ENCODE data around the gene APP.
"Not testable (repeated sequence)": the region's sequence is repeated elsewhere in the genome, so short reads cannot be mapped to it uniquely, and the experiment has no call there.

Gene APP

DNA sequence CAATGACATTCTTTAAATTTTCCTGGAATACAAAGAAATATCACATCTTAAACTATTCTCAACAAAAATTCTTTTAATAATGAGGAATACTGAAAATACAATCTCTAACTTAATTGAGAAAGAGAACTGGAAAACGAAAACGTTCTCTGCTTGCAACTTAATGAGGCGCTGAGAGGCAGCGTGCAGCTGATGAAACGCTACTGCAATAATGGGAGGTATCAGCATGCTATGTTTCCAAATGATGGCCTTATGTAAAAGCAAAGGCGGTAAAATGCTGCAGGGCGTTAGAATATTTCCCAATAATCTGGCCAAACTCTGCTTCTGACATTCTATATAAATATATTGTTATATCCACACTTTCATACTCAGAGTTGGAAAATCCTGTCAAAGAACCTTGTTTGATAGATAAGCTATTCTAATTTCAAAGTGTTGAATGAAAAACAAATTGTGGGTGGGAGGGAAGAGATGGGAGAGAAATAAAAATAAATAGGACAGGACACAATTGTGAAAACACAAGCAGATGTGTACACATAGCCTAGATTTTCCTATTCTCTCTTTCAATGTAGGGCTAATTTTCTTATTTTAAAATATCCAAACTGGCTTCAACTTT is 70.9 kb downstream of the APP start:
- no peak for DNase-seq (ENCODE audit: low read depth, low spot score)

GRCh38 chr21:26098772-26099397 is 71.7 kb downstream of the APP start:
- no peak for DNase-seq (ENCODE audit: low read depth, low spot score)

DNA sequence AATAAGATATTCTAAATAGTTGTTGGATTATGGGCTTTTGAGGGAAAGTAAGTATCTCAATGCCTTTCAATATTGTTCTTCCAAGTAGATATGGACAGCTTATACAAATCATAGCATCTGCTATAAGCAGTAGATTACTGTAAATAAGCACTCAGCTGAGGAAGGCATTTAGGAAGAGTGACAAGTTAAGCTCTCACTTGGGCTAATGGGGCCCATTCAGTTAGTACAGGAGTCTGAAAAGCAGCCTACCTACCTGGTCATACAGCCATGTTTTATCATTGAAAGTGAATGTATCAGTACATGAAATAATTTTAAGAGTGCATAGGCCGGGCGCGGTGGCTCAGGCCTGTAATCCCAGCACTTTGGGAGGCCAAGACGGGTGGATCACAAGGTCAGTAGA is 73.1 kb downstream of the APP start:
- no peak for DNase-seq (ENCODE audit: low read depth, low spot score)

GRCh38 chr21:26096494-26097371 is 73.8 kb downstream of the APP start:
- no peak for DNase-seq (ENCODE audit: low read depth, low spot score)

- DNase-seq (ENCODE audit: low read depth, low spot score), result no peak
Observed at GRCh38 chr21:26095131-26095530, 75.4 kb downstream of the APP start.

DNA sequence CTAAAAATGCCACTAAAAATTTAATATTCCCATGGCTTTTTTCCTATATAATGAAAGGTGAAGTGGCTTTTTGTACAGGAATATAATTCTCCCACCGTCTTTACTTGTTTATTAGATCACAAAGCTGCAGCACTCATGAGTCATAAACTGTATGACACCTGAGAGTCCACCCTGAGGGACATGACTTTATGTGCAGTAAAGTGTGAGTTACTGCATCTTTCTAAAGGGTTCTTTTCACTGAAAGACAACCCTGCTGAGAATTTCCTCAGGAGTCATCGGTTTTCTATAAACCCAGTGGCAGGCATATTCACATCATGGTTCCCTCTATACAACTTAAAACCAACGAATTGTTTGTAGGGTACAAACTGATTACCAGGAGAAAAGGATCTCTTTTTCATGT is 77.4 kb downstream of the APP start:
- no peak for DNase-seq (ENCODE audit: low read depth, low spot score)

GRCh38 chr21:26091480-26092018 is 79.0 kb downstream of the APP start:
- DNase-seq (ENCODE audit: low read depth, low spot score), result no peak

DNA sequence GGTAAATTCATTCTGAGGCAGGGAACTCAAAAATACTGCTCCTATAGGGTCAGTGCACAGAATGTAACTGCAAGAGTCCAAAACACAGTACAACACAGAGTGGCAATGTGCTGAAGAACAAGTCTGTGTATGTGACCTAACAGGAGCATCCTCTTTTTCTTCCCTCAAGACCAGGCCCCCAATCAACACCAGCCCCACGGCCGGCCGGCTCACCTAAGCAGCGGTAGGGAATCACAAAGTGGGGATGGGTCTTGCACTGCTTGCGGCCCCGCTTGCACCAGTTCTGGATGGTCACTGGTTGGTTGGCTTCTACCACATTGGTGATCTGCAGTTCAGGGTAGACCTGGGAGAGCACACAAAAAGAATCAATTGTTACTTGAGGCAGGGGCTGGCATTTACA is 80.8 kb downstream of the APP start:
- DNase-seq (ENCODE audit: low read depth, low spot score), result no peak

DNA sequence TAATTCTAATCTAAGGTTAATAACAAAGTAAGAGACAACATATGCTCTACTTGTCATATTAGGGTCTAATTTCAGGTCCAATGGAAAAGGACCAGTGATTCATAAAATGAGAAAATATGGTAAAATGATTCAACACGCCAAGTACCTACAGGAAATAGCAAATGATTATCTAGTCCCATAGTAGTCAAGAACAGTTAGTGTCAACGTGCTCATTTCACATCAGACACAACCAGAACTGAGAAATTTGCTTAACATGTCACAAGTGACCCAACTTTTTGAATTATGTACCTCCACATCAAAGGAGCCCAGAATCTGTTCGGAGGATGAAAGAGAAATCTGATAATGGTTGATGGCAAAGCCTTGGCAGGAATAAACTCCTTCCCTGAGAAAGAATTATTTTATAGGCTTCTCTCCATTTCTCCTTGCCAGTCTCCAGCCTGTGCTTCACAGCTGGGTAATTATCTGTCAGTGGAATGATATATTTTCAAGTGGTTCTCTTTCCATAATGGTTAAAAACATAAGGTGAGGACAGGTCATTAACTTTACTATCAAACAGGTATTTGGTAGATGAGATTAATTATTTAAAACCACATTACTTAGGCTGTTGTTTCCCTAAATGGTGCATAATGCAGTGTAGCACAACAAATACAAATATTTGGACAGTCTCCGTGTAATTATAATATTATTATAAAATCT is 83.2 kb downstream of the APP start:
- no peak for DNase-seq (ENCODE audit: low read depth, low spot score)

DNA sequence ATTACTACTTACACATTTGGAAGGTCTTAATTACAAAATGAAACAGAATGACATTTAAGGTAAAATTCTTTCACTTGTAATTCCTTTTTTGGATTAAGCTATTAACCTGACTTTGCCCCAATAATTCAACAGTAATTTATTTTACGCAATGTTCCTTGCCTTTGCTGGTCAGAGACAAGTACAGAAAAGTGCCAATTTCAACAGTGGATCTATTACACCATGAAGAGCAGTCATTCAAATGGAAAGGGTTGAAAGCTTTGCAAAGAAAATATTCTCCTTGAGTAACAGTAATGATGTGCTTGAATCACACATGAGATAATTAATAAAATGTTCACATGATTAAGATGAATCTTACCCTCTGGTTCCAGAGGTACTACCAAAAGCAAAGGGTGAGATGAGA is 84.7 kb downstream of the APP start:
- DNase-seq (ENCODE audit: low read depth, low spot score), result no peak

GRCh38 chr21:26085127-26085526 is 85.4 kb downstream of the APP start:
- DNase-seq (ENCODE audit: low read depth, low spot score), result no peak

GRCh38 chr21:26082549-26082948 is 88.0 kb downstream of the APP start:
- no peak for DNase-seq (ENCODE audit: low read depth, low spot score)

GRCh38 chr21:26081175-26081760 is 89.3 kb downstream of the APP start:
- DNase-seq (ENCODE audit: low read depth, low spot score), result not testable (repeated sequence)

DNA sequence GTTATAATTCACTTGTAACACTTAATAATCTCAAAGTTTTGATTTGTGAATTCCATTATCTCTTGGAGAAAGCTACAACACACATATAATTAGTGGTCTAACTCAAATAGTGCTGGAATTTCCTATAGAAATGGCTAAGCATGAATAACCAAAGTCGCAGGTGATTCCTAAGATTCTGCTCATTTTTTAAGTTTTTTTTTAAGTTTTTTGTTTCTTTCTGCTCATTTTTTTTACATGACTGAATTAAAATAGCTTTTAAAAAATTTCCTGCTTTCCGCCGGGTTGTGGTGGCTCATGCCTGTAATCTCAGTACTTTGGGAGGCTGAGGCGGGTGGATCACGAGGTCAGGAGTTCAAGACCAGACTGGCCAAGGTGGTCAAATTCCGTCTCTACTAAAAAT is 90.4 kb downstream of the APP start:
- no peak for DNase-seq (ENCODE audit: low read depth, low spot score)

- DNase-seq (ENCODE audit: low read depth, low spot score), result no peak
Observed at GRCh38 chr21:26079366-26079765, 91.2 kb downstream of the APP start.

GRCh38 chr21:26077521-26077920 is 93.0 kb downstream of the APP start:
- no peak for DNase-seq (ENCODE audit: low read depth, low spot score)

DNA sequence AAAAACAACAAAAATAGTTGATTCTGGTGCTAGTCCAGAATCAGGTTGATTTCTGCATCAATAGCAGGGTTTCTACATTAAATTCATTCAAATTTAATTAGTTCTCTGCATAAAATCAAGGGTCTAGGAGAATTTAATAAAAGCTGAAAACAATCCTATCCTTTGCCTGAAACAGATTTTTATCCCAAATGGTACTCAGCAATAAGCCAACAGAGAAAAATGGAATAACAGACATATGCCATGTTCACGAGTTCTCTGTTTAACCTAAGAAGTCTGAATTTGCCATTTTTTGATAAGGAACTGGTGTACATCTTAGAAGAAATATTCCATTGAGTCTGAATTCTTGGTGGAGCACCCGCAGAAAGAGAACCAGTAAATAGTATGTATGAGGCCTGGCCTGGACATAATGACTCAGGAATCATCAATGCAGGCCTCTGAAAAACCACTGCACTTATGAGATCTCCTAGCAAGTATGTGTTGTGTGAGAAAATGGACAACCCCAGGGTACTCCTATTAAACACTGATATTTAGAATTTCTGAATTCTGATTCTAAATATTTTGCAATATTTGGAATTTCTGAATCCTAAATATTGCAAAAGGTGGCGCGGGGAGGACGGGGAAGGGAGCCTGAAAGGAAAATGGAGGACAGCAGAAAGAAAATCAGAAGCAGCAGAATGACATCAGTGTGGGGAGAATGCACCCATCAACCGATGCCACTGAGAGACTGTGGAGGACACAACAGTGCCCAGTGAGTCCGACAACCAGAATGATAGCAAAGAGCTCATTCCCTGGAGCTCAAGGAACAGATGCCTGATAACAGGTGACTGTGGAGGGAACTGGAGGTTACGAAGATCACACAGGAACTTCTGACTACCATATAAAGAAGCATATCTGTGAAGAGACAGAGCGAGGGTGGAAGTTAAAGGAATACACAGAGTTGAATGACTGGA is 97.6 kb downstream of the APP start:
- DNase-seq (ENCODE audit: low read depth, low spot score), result no peak

DNA sequence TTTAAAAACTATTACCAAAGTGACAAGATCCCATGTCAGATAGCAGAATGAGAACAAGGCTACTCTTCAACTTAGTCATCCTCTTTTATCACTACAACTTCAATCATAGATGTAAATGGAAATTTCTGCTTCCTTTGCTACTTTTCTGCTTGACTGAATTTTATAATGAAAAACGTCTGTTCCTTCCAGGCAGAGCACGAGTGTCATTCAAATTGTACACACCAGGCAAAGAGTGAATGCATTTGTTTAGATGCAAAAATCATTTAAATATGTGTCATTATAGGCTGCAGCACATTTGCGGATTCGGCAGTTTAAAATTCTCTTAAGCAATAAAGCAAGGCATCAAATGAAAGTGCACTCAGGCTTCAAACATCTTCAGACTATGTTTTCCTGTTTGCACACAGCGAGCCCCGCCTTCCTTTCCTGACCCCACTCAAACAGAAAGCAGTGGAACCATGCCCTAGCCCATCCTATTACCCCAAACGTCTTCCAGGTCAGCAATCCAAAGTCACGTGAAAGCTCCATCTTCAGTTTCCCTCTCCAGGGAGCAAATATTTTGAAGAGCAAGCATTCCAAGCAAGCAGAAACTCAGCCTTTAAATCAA is 99.6 kb downstream of the APP start:
- DNase-seq (ENCODE audit: low read depth, low spot score), result no peak

- no peak for DNase-seq (ENCODE audit: low read depth, low spot score)
Observed at GRCh38 chr21:26070121-26070520, 100.4 kb downstream of the APP start.

GRCh38 chr21:26068776-26069175 is 101.8 kb downstream of the APP start:
- DNase-seq (ENCODE audit: low read depth, low spot score), result no peak
